Spinal cord (tissue), 10 donors: ENCODE measurements around the gene FPGS. TPM values are rescaled to one million over a fixed set of nuclear protein-coding genes. Genes with fewer than 3 reads are reported as not detected.
A peak's percentile ranks its signal among the peaks of the same experiment; 100 is the strongest.
"Not testable (repeated sequence)": the region's sequence is repeated elsewhere in the genome, so short reads cannot be mapped to it uniquely, and the experiment has no call there.

Experiments
- DNase-seq, 6 donors: peaks; one replicate each; pipeline versions ENCODE4 v3.0.0 to v3.0.0-alpha.2; 2013 to 2015; ENCODE audit warnings: low spot score in 6 of 6, low read depth in 4 of 6
- H3K27ac ChIP-seq: one replicate; pipeline ENCODE4 v1.5.1; 2013; ENCODE audit warnings: low read depth, low read length, control low read depth
- H3K27me3 ChIP-seq: one replicate; pipeline ENCODE4 v1.6.1; 2013; ENCODE audit warnings: low read length; ENCODE audit not compliant: control insufficient read depth, insufficient read depth
- H3K36me3 ChIP-seq: one replicate; pipeline ENCODE4 v1.6.1; 2013; ENCODE audit warnings: low read length; ENCODE audit not compliant: control insufficient read depth, insufficient read depth
- H3K4me1 ChIP-seq: one replicate; pipeline ENCODE4 v1.6.1; 2013; ENCODE audit warnings: low read length; ENCODE audit not compliant: control insufficient read depth, insufficient read depth
- H3K4me3 ChIP-seq: one replicate; pipeline ENCODE4 v1.5.1; 2013; ENCODE audit warnings: low read depth, low read length, control low read depth
- H3K9me3 ChIP-seq: one replicate; pipeline ENCODE4 v1.6.1; 2013; ENCODE audit warnings: low read length; ENCODE audit not compliant: control insufficient read depth, insufficient read depth
- WGBS: methylation state at CpG from one replicate; pipeline ENCODE4 v1.1.5; 2013; ENCODE audit warnings: missing lambda C conversion rate; ENCODE audit not compliant: insufficient coverage; 5-methylcytosine and 5-hydroxymethylcytosine counted together
- polyA plus RNA-seq, 2 donors: library from polyadenylated mRNA; unstranded; fragments of 120-200 nt; gene quantifications; one replicate each; pipeline ENCODE4 v1.2.1, GENCODE V29; 2013; ENCODE audit not compliant: insufficient read length in 2 of 2
- total RNA-seq, 2 donors: library from RNA; depleted of rRNA in 1 of 2; stranded (reverse); fragments of 120-200 nt in 1 of 2; fragments of >200 nt in 1 of 2; gene quantifications; one replicate each; pipeline versions ENCODE4 v1.2.3 to v1.2.4, GENCODE V29; 2013 to 2014
- donor health status: healthy.

FPGS gene
- total and polyA plus RNA-seq, 4 donors, result 17.8 to 50.1 (median 37.9) TPM

DNA sequence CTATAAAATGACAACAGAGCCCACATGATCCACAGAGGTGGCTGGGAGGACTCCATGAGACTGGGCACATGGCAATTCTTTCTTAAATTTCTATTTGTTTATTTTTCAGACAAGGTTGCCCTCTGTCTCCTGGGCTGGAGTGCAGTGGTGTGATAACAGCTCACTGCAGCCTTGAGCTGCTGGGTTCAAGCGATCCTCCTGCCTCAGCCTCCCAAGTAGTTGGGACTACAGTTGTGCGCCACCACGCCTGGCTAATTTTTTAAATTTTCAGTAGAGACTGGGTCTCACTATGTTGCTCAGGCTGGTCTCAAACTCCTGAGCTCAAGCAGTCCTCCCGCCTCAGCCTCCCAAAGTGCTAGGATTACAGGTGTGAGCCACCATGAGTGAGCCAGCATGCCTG is 42.9 kb downstream of the FPGS start:
- H3K4me3 ChIP-seq, H3K9me3 ChIP-seq, H3K27me3 ChIP-seq, DNase-seq, H3K4me1 ChIP-seq, H3K36me3 ChIP-seq: not testable (repeated sequence)
- 98% methylated on average over 4 of the region's 4 CpGs for WGBS
- H3K27ac ChIP-seq, result peak overlapping the region; percentile 37

GRCh38 chr9:127846443-127847177 is 43.9 kb downstream of the FPGS start:
- H3K9me3 ChIP-seq, result no peaks in the 10 kb centered on the region
- no peak overlapping the region for H3K4me3 ChIP-seq
- WGBS, result 77% methylated on average over 18 of the region's 18 CpGs
- DNase-seq, result no peak
- peaks cover 5% of the 10 kb centered on the region for H3K4me1 ChIP-seq
- H3K27ac ChIP-seq, result peak overlapping the region; percentile 6
- no peaks in the 10 kb centered on the region for H3K36me3 ChIP-seq
- no peaks in the 10 kb centered on the region for H3K27me3 ChIP-seq

DNA sequence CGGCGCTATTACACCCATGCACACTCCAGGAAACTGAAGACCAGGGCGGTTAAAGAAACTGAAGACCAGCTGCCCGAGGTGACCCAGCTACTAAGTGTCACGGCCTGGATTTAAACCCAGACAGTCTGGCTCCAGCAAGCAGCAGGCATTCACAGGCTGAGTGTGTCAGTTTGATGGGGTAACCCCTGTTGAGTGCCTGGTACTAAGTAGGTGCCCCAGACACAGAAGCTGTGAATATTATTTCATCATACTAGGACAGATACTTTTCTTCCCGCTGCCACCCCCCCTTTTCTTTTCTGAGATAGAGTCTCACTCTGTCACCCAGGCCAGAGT is 44.5 kb downstream of the FPGS start:
- Histone ChIP-seq H3K27ac (no peak overlapping the region), H3K9me3 (no peaks in the 10 kb centered on the region), H3K36me3 (no peaks in the 10 kb centered on the region), H3K27me3 (no peaks in the 10 kb centered on the region), H3K4me3 (no peak overlapping the region), H3K4me1 (peaks cover 5% of the 10 kb centered on the region)
- DNase-seq, result no peak
- WGBS, result 84% methylated on average over 5 of the region's 6 CpGs

DNA sequence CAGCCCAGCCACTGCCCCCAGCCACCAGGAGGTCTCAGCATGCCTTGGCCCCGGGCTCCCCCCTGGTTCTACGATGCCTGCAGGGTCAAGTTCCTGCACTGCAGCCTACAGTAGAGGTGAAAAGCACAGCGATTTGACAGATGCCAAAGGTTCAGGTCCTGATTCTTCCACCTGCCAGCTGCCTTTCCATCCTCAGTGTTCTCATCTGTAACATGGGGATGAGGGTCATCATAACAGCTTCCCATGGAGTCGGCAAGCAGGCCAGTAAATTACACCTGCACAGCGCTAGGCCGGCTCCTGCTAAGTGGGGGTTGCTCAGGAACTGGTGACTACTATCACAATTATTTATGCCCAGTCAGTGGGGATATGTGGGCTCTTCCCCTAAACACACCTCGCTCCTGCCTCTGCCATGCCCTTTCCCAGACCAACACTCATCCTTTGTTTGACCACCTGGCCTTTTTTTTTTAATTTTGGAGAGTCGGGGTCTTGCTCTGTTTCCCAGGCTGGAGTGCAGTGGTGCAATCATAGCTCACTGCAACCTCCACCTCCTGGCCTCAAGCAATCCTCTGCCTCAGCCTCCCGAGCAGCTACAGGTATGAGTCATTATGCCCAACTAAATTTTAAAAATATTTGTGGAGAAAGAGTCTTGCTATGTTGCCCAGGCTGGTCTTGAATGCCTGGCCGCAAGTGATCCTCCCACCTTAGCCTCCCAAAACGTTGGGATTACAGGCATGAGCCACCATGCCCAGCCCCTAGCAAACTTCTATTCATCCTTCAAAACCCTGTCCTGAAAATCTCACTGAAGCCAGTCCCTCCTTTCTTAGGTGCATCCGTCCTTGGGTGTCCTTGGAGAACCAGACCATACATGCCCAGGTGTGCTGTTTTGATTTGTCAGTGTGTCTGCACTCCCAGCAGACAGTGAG is 45.4 kb downstream of the FPGS start:
- no peaks in the 10 kb centered on the region for H3K9me3 ChIP-seq
- H3K27ac ChIP-seq, result no peak overlapping the region
- WGBS, result 88% methylated on average over 10 of the region's 12 CpGs
- H3K27me3 ChIP-seq, result no peaks in the 10 kb centered on the region
- no peaks in the 10 kb centered on the region for H3K36me3 ChIP-seq
- no peak for DNase-seq
- H3K4me1 ChIP-seq, result peaks cover 6% of the 10 kb centered on the region
- no peak overlapping the region for H3K4me3 ChIP-seq

DNA sequence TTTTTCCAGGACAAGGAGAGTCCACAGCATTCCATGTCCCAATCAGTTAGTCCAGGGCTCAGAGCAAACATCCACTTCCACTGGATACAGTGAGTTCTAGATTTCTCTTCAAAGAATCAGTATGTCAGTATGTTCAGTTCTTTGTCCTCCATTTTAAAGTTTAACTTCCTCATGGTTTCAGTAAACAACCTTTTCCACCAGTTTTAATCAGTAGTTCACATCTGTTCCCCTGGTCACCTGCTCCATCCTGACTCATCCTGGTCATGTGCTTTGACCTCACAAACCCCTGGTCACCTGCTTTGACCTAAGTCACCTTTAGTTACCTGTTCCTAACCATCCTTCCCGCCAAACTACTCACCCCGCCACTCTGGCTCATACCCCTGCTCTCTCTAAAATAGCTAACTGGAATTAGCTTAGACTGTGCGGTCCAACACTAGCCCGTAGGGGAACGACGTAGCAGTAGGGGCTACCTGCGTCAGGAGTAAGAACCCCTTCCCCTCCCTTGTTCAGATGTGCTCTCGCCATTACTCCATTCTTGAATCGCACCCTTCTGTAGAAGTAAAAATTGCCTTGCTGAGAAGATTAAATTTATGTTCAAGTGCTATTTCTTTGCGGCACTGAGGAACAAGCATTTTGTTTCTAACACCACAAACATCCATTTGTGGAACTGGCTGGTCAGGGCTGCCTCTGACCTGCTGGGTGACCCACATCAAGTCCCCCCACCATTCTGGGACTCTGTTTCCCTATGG is 46.2 kb downstream of the FPGS start:
- no peak for DNase-seq
- H3K4me1 ChIP-seq, result peaks cover 13% of the 10 kb centered on the region
- H3K27me3 ChIP-seq, result no peaks in the 10 kb centered on the region
- no peaks in the 10 kb centered on the region for H3K9me3 ChIP-seq
- no peak overlapping the region for H3K4me3 ChIP-seq
- H3K27ac ChIP-seq, result no peak overlapping the region
- no peaks in the 10 kb centered on the region for H3K36me3 ChIP-seq
- 98% methylated on average over 6 of the region's 10 CpGs for WGBS

- H3K4me3 ChIP-seq, result no peak overlapping the region
- H3K27me3 ChIP-seq, result no peaks in the 10 kb centered on the region
- H3K27ac ChIP-seq, result no peak overlapping the region
- no peaks in the 10 kb centered on the region for H3K9me3 ChIP-seq
- no peaks in the 10 kb centered on the region for H3K36me3 ChIP-seq
- WGBS, result 84% methylated on average over 12 of the region's 17 CpGs
- H3K4me1 ChIP-seq, result peaks cover 22% of the 10 kb centered on the region
- no peak for DNase-seq
These were observed 47.7 kb downstream of the FPGS start for GRCh38 chr9:127850286-127850830.

GRCh38 chr9:127852829-127853228 is 50.1 kb downstream of the FPGS start:
- WGBS, result 80% methylated on average over 3 of the region's 9 CpGs
- no peaks in the 10 kb centered on the region for H3K27me3 ChIP-seq
- H3K36me3 ChIP-seq, result no peaks in the 10 kb centered on the region
- H3K27ac ChIP-seq, result no peak overlapping the region
- peaks cover 28% of the 10 kb centered on the region for H3K4me1 ChIP-seq
- H3K9me3 ChIP-seq, result no peaks in the 10 kb centered on the region
- DNase-seq, result no peak
- no peak overlapping the region for H3K4me3 ChIP-seq

DNA sequence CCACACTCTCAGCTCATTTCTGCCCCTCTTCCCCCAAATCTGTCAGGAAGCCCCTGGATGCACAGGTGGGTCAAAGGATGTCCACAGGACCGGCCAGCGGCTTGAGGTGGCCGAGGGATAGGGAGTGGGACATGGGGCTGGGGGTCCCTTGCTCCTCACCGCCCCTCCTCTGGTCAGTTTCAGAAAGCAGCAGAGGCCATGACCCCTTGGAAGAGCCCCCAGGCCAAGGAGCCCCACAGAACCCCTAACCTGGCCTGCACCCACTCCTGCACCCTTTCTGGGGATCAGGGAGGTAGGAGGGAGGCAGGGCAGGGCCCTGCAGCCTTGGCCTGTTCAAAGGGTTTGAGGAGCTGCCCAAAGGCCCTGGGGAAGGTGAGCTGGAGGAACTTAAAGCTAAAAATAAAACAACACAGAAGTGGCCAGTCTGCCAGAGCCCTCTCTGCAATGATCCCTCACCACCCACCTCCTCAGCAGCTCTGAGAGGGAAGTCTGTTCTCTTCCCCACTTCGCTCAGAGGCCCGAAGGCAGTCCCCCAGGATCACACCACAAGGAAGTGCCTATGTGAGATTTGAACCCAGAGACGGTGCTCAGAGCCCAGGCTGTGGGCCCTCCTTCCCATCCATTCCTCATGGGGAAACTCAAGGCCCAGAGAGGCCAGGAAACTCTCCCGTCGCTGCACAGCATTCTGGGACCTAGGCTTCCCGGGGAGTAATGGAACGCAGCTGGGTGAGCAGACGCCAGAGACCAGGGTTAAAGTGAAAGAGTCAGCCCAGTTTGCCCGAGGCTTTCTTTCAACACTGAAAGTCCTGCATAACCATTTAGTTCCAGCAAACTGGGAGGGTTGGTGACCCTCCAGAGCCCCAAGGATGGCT is 50.9 kb downstream of the FPGS start:
- no peaks in the 10 kb centered on the region for H3K9me3 ChIP-seq
- H3K27ac ChIP-seq, result peak overlapping the region; percentile 47
- 65% methylated on average over 9 of the region's 13 CpGs for WGBS
- DNase-seq, result no peak
- peaks cover 34% of the 10 kb centered on the region for H3K4me1 ChIP-seq
- H3K36me3 ChIP-seq, result no peaks in the 10 kb centered on the region
- H3K4me3 ChIP-seq, result peak overlapping the region; percentile 42
- H3K27me3 ChIP-seq, result no peaks in the 10 kb centered on the region
